Smooth muscle cell (in vitro differentiated cells): Measurements from ENCODE around the gene FARS2. TPM values are rescaled to one million over a fixed set of nuclear protein-coding genes. Genes with fewer than 3 reads are reported as not detected.

Source experiments
- DNase-seq: peaks from one replicate; lab custom pipeline; 2025; ENCODE audit not compliant: unreplicated experiment; lab: John Stamatoyannopoulos, UW
- H2AFZ ChIP-seq: fragments of 200-600 bp; sonication (generic); 2 replicates; pipeline ENCODE4 v1.6.0; 2016; ENCODE audit warnings: antibody characterized with exemption, low read depth, mild to moderate bottlenecking
- H3F3A ChIP-seq: fragments of 200-600 bp; sonication (generic); 2 replicates; pipeline ENCODE4 v1.6.0; 2017; ENCODE audit warnings: antibody characterized with exemption, low read depth
- H3K27ac ChIP-seq: fragments of 200-600 bp; sonication (generic); 2 replicates; pipeline ENCODE4 v1.5.1; 2016; ENCODE audit warnings: low read depth, mild to moderate bottlenecking
- H3K27me3 ChIP-seq: fragments of 200-600 bp; sonication (generic); 2 replicates; pipeline ENCODE4 v1.6.1; 2016; ENCODE audit warnings: low read depth, mild to moderate bottlenecking
- H3K36me3 ChIP-seq: fragments of 200-600 bp; sonication (generic); 2 replicates; pipeline ENCODE4 v1.5.1; 2016; ENCODE audit warnings: low read depth
- H3K4me1 ChIP-seq: fragments of 200-600 bp; sonication (generic); 2 replicates; pipeline ENCODE4 v1.5.1; 2016; ENCODE audit warnings: low read depth
- H3K4me2 ChIP-seq: fragments of 200-600 bp; sonication (generic); 2 replicates; pipeline ENCODE4 v1.6.0; 2016; ENCODE audit warnings: mild to moderate bottlenecking
- H3K4me3 ChIP-seq: fragments of 200-600 bp; sonication (generic); 2 replicates; pipeline ENCODE4 v1.5.1; 2016; ENCODE audit warnings: mild to moderate bottlenecking
- H3K79me2 ChIP-seq: fragments of 200-600 bp; sonication (generic); 2 replicates; pipeline ENCODE4 v1.6.0; 2016; ENCODE audit warnings: low read depth, mild to moderate bottlenecking
- H3K9ac ChIP-seq: fragments of 200-600 bp; sonication (generic); 2 replicates; pipeline ENCODE4 v1.6.0; 2016; ENCODE audit warnings: low read depth
- H3K9me3 ChIP-seq: fragments of 200-600 bp; sonication (generic); replicated peaks from 2 replicates; pipeline ENCODE4 v1.5.1; 2016; ENCODE audit warnings: low read depth
- H4K20me1 ChIP-seq: fragments of 200-600 bp; sonication (generic); 2 replicates; pipeline ENCODE4 v1.6.0; 2016; ENCODE audit warnings: low read depth
- CTCF ChIP-seq: fragments of 200-600 bp; sonication (generic); IDR thresholded peaks from 2 replicates; pipeline ENCODE4 v1.5.1; 2017; ENCODE audit warnings: borderline replicate concordance, mild to moderate bottlenecking, antibody characterized with exemption; ENCODE audit not compliant: insufficient read depth, poor library complexity, severe bottlenecking
- WGBS: methylation state at CpG from one replicate; pipeline ENCODE4 v1.1.7; 2016; ENCODE audit warnings: low lambda C conversion rate; 5-methylcytosine and 5-hydroxymethylcytosine counted together
- polyA plus RNA-seq: library from polyadenylated mRNA; unstranded; fragments of >200 nt; fragmentation: Nextera tagmentation; extraction: Ambion mirVana; gene quantifications from 2 replicates; pipeline ENCODE4 v1.2.1, GENCODE V29; 2016
- total RNA-seq: library from RNA; depleted of rRNA; stranded (reverse); fragments of >200 nt; gene quantifications from 2 replicates; pipeline ENCODE4 v1.2.3, GENCODE V29; 2014

The FARS2 gene
- total and polyA plus RNA-seq, 2 experiments from 2014 or later, result 9.6 to 13.2 TPM

GRCh38 chr6:5541751-5542432 is 280.6 kb downstream of the FARS2 start:
- H2AFZ ChIP-seq, result no peak overlapping the region
- no peaks in the 10 kb centered on the region for H3F3A ChIP-seq
- no peaks in the 10 kb centered on the region for H3K36me3 ChIP-seq
- no peak for TF ChIP-seq CTCF
- H3K27ac ChIP-seq, result no peak overlapping the region
- no peaks in the 10 kb centered on the region for H3K4me1 ChIP-seq
- no peaks in the 10 kb centered on the region for H3K9me3 ChIP-seq
- H3K27me3 ChIP-seq, result no peaks in the 10 kb centered on the region
- WGBS, result 83% methylated on average over 1 of the region's 1 CpG
- H4K20me1 ChIP-seq, result peaks cover 23% of the 10 kb centered on the region
- H3K79me2 ChIP-seq, result no peaks in the 10 kb centered on the region
- no peak for DNase-seq
- no peak overlapping the region for H3K4me3 ChIP-seq
- no peak overlapping the region for H3K9ac ChIP-seq
- H3K4me2 ChIP-seq, result no peak overlapping the region

- H3K36me3 ChIP-seq, result peaks cover 4% of the 10 kb centered on the region
- no peak overlapping the region for H3K4me2 ChIP-seq
- no peak overlapping the region for H3K9ac ChIP-seq
- peaks cover 18% of the 10 kb centered on the region for H4K20me1 ChIP-seq
- no peaks in the 10 kb centered on the region for H3K4me1 ChIP-seq
- WGBS, result 97% methylated on average over 4 of the region's 4 CpGs
- H2AFZ ChIP-seq, result no peak overlapping the region
- peaks cover 3% of the 10 kb centered on the region for H3F3A ChIP-seq
- no peaks in the 10 kb centered on the region for H3K79me2 ChIP-seq
- H3K9me3 ChIP-seq, result peaks cover 4% of the 10 kb centered on the region
- H3K4me3 ChIP-seq, result no peak overlapping the region
- H3K27me3 ChIP-seq, result peaks cover 4% of the 10 kb centered on the region
- no peak overlapping the region for H3K27ac ChIP-seq
- no peak for TF ChIP-seq CTCF
- no peak for DNase-seq
These were observed 286.2 kb downstream of the FARS2 start for GRCh38 chr6:5547556-5547955.

GRCh38 chr6:5550631-5551030 is 289.3 kb downstream of the FARS2 start:
- 80% methylated on average over 1 of the region's 1 CpG for WGBS

More at GRCh38 chr6:5550631-5551030, 289.3 kb downstream of the FARS2 start:
- Histone ChIP-seq H3K4me3 (no peak overlapping the region), H3K9me3 (peaks cover 4% of the 10 kb centered on the region), H4K20me1 (peaks cover 41% of the 10 kb centered on the region), H3K27ac (no peak overlapping the region), H3F3A (peaks cover 3% of the 10 kb centered on the region), H3K9ac (no peak overlapping the region), H3K4me2 (no peak overlapping the region), H2AFZ (no peak overlapping the region), H3K79me2 (no peaks in the 10 kb centered on the region), H3K27me3 (peaks cover 4% of the 10 kb centered on the region), H3K4me1 (peaks cover 3% of the 10 kb centered on the region), H3K36me3 (peaks cover 4% of the 10 kb centered on the region)
- TF ChIP-seq CTCF, result no peak
- no peak for DNase-seq
